Endothelial cell of umbilical vein (primary cell): ENCODE measurements around the gene LMCD1. TPM values are rescaled to one million over a fixed set of nuclear protein-coding genes. Genes with fewer than 3 reads are reported as not detected.

Experiments used
- polyA plus RNA-seq, 4 experiments: library from polyadenylated mRNA; depleted of rRNA in 3 of 4; stranded (reverse) in 3 of 4; unstranded in 1 of 4; fragments of >200 nt; gene quantifications; 2 replicates each; pipeline versions ENCODE4 v1.2.1 to v1.2.3, GENCODE V29; 2011 to 2012; ENCODE audit warnings: missing spikeins in 1 of 4
- total RNA-seq: library from RNA; stranded (reverse); gene quantifications from 2 replicates; pipeline ENCODE4 v1.2.3, GENCODE V29; 2021

Gene LMCD1
- total and polyA plus RNA-seq, 2 donors (not counting 3 experiments of a cell fraction or from before 2014, with no cell fraction given): 7.6 to 14.5 TPM

Other genes with a start within 250 kb of the LMCD1 start
- gene SSUH2, start 143.0 kb downstream of the LMCD1 start, total RNA-seq: 0.44 TPM in 1 of 2 replicates, not detected in the other
- not detected in 2 replicates for gene SSUH2, start 143.0 kb downstream of the LMCD1 start, polyA plus RNA-seq
- gene CAV3, start 232.0 kb downstream of the LMCD1 start, total RNA-seq: not detected in 2 replicates
- not detected in 2 replicates for gene CAV3, start 232.0 kb downstream of the LMCD1 start, polyA plus RNA-seq